Endothelial cell (in vitro differentiated cells): ENCODE results near the gene FAU. TPM values are rescaled to one million over a fixed set of nuclear protein-coding genes. Genes with fewer than 3 reads are reported as not detected.

ENCODE experiments used
- DNase-seq: peaks from one replicate; pipeline ENCODE4 v3.0.0; 2021; ENCODE audit warnings: low spot score
- H3K27ac Mint-ChIP-seq: one replicate; pipeline ENCODE4 v1.8.0; 2021; ENCODE audit warnings: mixed read lengths, inconsistent platforms; ENCODE audit not compliant: unreplicated experiment
- H3K27me3 Mint-ChIP-seq: one replicate; pipeline ENCODE4 v1.8.0; 2021; ENCODE audit warnings: mild to moderate bottlenecking, moderate library complexity, mixed read lengths, inconsistent platforms; ENCODE audit not compliant: unreplicated experiment
- H3K36me3 Mint-ChIP-seq: one replicate; pipeline ENCODE4 v1.8.0; 2021; ENCODE audit warnings: mild to moderate bottlenecking, low read depth, mixed read lengths, inconsistent platforms; ENCODE audit not compliant: unreplicated experiment
- H3K4me1 Mint-ChIP-seq: one replicate; pipeline ENCODE4 v1.8.0; 2021; ENCODE audit warnings: mild to moderate bottlenecking, mixed read lengths, inconsistent platforms; ENCODE audit not compliant: unreplicated experiment
- H3K4me3 Mint-ChIP-seq: one replicate; pipeline ENCODE4 v1.8.0; 2021; ENCODE audit warnings: mild to moderate bottlenecking, mixed read lengths, inconsistent platforms; ENCODE audit not compliant: unreplicated experiment
- H3K9me3 Mint-ChIP-seq: one replicate; pipeline ENCODE4 v1.8.0; 2021; ENCODE audit warnings: mixed read lengths, inconsistent platforms; ENCODE audit not compliant: unreplicated experiment
- total RNA-seq: library from RNA; stranded (reverse); fragmentation: NEBNext Ultra II Directional; extraction: Animal tissue kit (Norgen Biotek cat#: 25700); gene quantifications from one replicate; pipeline ENCODE4 v1.2.1, GENCODE V29; 2021; ENCODE audit not compliant: unreplicated experiment
- TF ChIP-seq, protein P1 (sequence below): fragments of 200-600 bp; sonication (generic); IDR thresholded peaks from one replicate; pipeline ENCODE4 v1.5.0; 2021; ENCODE audit warnings: antibody characterized with exemption; ENCODE audit not compliant: unreplicated experiment

Gene FAU
- total RNA-seq, 1 donor from 2014 or later, result 998 TPM

DNA sequence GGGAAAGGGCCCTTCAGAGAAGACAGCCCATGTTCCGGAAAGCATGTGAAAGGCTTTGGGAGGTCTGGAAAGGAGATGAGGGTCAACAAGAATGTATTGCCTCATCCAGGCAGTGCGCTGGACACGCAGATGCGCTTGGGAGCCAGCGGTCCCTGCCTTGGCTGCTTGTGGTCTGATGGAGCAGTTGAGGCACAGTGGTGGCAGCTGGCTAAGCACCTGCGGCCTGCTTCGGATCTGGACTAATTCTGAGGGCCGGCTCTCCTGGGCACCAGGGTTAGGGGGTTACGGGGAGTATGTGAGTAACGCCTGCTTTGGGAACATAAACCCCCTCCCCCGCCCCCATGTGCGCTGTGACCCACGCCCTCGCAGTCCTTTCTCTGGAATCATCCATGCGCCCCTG, 14.9 kb downstream of the FAU start:
- DNase-seq, result no peak

DNA sequence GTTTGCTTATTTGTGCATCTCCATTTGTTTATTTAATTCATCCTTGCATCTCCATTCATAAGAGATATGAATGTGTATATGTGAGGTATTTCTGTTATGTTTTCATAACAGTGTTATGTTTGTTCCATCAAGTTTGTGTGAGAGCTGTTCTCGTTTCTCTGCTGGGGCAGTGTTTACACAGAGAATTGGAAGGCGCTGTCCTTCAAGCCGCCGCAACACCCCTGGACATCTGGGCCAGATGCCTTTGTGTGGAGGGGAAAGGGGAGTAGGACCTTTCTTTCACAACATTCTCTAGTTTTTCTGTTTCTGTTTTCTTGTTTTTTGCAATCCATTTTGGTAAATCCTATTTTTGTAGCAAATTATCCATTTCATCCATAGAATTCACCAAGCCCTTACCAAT, 17.3 kb downstream of the FAU start:
- Mint-ChIP-seq H3K4me3 (no peak overlapping the region), H3K4me1 (peaks cover 3% of the 10 kb centered on the region), H3K9me3 (no peaks in the 10 kb centered on the region), H3K27ac (no peak overlapping the region), H3K36me3 (peaks cover 12% of the 10 kb centered on the region), H3K27me3 (peaks cover 8% of the 10 kb centered on the region)
- no peak for DNase-seq
- TF ChIP-seq, protein P1, sequence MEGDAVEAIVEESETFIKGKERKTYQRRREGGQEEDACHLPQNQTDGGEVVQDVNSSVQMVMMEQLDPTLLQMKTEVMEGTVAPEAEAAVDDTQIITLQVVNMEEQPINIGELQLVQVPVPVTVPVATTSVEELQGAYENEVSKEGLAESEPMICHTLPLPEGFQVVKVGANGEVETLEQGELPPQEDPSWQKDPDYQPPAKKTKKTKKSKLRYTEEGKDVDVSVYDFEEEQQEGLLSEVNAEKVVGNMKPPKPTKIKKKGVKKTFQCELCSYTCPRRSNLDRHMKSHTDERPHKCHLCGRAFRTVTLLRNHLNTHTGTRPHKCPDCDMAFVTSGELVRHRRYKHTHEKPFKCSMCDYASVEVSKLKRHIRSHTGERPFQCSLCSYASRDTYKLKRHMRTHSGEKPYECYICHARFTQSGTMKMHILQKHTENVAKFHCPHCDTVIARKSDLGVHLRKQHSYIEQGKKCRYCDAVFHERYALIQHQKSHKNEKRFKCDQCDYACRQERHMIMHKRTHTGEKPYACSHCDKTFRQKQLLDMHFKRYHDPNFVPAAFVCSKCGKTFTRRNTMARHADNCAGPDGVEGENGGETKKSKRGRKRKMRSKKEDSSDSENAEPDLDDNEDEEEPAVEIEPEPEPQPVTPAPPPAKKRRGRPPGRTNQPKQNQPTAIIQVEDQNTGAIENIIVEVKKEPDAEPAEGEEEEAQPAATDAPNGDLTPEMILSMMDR, result no peak

More for the DNA sequence above, 14.9 kb downstream of the FAU start:
- TF ChIP-seq, protein P1, result no peak
- peaks cover 9% of the 10 kb centered on the region for H3K27me3 Mint-ChIP-seq
- peaks cover 3% of the 10 kb centered on the region for H3K4me1 Mint-ChIP-seq
- H3K4me3 Mint-ChIP-seq, result no peak overlapping the region
- H3K36me3 Mint-ChIP-seq, result peaks cover 16% of the 10 kb centered on the region
- no peak overlapping the region for H3K27ac Mint-ChIP-seq
- no peaks in the 10 kb centered on the region for H3K9me3 Mint-ChIP-seq

GRCh38 chr11:65103476-65103875, 18.5 kb downstream of the FAU start:
- H3K27ac Mint-ChIP-seq, result no peak overlapping the region
- TF ChIP-seq, protein P1, result no peak

DNA sequence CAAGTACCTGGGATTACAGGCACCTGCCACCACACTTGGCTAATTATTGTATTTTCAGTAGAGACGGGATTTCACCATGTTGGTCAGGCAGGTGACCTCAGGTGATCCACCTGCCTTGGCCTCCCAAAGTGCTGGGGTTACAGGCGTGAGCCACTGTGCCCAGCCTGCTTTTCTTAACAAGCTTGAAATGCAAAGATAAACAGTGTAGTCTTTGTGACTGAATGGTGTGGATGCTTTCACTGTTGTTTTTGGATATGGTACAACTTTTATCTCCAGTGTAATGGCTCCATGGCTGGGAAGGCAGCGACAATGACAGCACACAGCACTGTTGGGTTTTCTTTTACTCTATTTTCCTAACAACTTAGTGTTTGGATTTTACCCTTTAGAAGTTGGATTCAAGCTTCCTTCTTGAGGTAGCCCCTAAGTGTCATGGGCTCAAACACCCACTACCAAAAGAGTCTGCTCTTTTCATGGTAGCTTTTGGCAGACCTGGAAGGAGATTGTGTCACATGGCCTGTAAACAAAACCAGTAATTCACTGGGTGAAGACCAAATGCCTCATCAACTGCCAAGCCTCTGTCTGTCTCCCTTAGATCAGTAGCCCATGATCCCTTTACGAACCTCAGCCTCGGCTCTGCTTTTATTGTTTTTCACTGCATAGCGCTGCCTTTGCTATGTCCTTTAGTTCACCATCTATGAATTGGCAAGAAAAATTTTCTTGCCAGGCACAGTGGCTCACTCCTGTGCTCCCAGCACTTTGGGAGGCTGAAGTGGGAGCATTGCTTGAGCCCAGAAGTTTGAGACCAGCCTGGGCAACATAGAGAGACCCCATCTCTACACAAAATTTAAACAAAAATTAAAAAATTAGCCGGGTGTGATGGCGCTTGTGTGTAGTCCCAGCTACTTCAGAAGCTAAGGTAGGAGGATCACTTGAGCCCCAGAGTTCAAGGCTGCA, 19.5 kb downstream of the FAU start:
- Mint-ChIP-seq H3K9me3 (no peaks in the 10 kb centered on the region), H3K27me3 (peaks cover 10% of the 10 kb centered on the region), H3K4me3 (no peak overlapping the region), H3K36me3 (peaks cover 12% of the 10 kb centered on the region), H3K4me1 (peaks cover 3% of the 10 kb centered on the region), H3K27ac (no peak overlapping the region)
- TF ChIP-seq, protein P1, result no peak
- DNase-seq, result no peak

More at GRCh38 chr11:65103476-65103875, 18.5 kb downstream of the FAU start:
- Mint-ChIP-seq H3K36me3 (peaks cover 12% of the 10 kb centered on the region), H3K4me1 (peaks cover 3% of the 10 kb centered on the region), H3K4me3 (no peak overlapping the region), H3K27me3 (peaks cover 10% of the 10 kb centered on the region), H3K9me3 (no peaks in the 10 kb centered on the region)
- DNase-seq, result no peak

GRCh38 chr11:65100674-65101350, 21.1 kb downstream of the FAU start:
- H3K36me3 Mint-ChIP-seq, result peaks cover 3% of the 10 kb centered on the region
- H3K4me1 Mint-ChIP-seq, result peaks cover under 1% of the 10 kb centered on the region
- no peak overlapping the region for H3K4me3 Mint-ChIP-seq
- no peaks in the 10 kb centered on the region for H3K9me3 Mint-ChIP-seq
- H3K27me3 Mint-ChIP-seq, result peaks cover 6% of the 10 kb centered on the region
- no peak overlapping the region for H3K27ac Mint-ChIP-seq
- DNase-seq, result no peak
- TF ChIP-seq, protein P1, result no peak
